MM.1S (cell line): ENCODE measurements around the gene CD52.

Source experiments
- DNase-seq: peaks from one replicate; pipeline ENCODE4 v3.0.0-alpha.2; 2015
- H2AFZ ChIP-seq: fragments of 300-600 bp; sonication (generic); 2 replicates; pipeline ENCODE4 v1.6.0; 2016; ENCODE audit warnings: antibody characterized with exemption, low read length
- H3F3A ChIP-seq: fragments of 300-600 bp; sonication (generic); 2 replicates; pipeline ENCODE4 v1.6.1; 2016; ENCODE audit warnings: mild to moderate bottlenecking, antibody characterized with exemption, low read length, moderate library complexity, mixed read lengths; ENCODE audit not compliant: insufficient read depth
- H3K27ac ChIP-seq: fragments of 300-600 bp; sonication (generic); 2 replicates; pipeline ENCODE4 v1.5.1; 2016; ENCODE audit warnings: mild to moderate bottlenecking, low read length
- H3K27me3 ChIP-seq: fragments of 300-600 bp; sonication (generic); replicated peaks from 2 replicates; pipeline ENCODE4 v1.6.0; 2016; ENCODE audit warnings: low read length; ENCODE audit not compliant: insufficient read depth
- H3K36me3 ChIP-seq: fragments of 300-600 bp; sonication (generic); replicated peaks from 2 replicates; pipeline ENCODE4 v1.6.1; 2016; ENCODE audit warnings: mild to moderate bottlenecking, low read length, mixed read lengths; ENCODE audit not compliant: insufficient read depth
- H3K4me1 ChIP-seq: fragments of 300-600 bp; sonication (generic); 2 replicates; pipeline ENCODE4 v1.6.1; 2016; ENCODE audit warnings: low read length, mixed read lengths
- H3K4me2 ChIP-seq: fragments of 300-600 bp; sonication (generic); 2 replicates; pipeline ENCODE4 v1.6.0; 2016; ENCODE audit warnings: low read depth, low read length
- H3K4me3 ChIP-seq: fragments of 300-600 bp; sonication (generic); 2 replicates; pipeline ENCODE4 v1.5.1; 2016; ENCODE audit warnings: low read length, mixed read lengths
- H3K79me2 ChIP-seq: fragments of 300-600 bp; sonication (generic); 2 replicates; pipeline ENCODE4 v1.6.1; 2016; ENCODE audit warnings: mixed run types, low read length, mixed read lengths
- H3K9ac ChIP-seq: fragments of 300-600 bp; sonication (generic); 2 replicates; pipeline ENCODE4 v1.6.1; 2016; ENCODE audit warnings: low read length, mixed read lengths
- H3K9me2 ChIP-seq: fragments of 300-600 bp; sonication (generic); replicated peaks from 2 replicates; pipeline ENCODE4 v1.6.1; 2016; ENCODE audit warnings: mild to moderate bottlenecking, low read length, mixed read lengths; ENCODE audit not compliant: insufficient read depth
- H3K9me3 ChIP-seq: fragments of 300-600 bp; sonication (generic); replicated peaks from 2 replicates; pipeline ENCODE4 v1.6.1; 2016; ENCODE audit warnings: mild to moderate bottlenecking, low read length, mixed read lengths; ENCODE audit not compliant: insufficient read depth
- H4K20me1 ChIP-seq: fragments of 300-600 bp; sonication (generic); 2 replicates; pipeline ENCODE4 v1.6.1; 2016; ENCODE audit warnings: mild to moderate bottlenecking, low read length, moderate library complexity, mixed read lengths; ENCODE audit not compliant: insufficient read depth
- EZH2 ChIP-seq: fragments of 300-600 bp; sonication (generic); optimal IDR thresholded peaks from 2 replicates; pipeline ENCODE3; 2017; ENCODE audit warnings: low read depth, mild to moderate bottlenecking, antibody characterized with exemption, low read length, mixed read lengths
- EZH2phosphoT487 ChIP-seq: fragments of 300-600 bp; sonication (generic); IDR thresholded peaks from 2 replicates; pipeline ENCODE4 v1.6.1; 2018; ENCODE audit warnings: antibody characterized with exemption, low read length
- TF ChIP-seq, protein P1 (sequence below): fragments of 300-600 bp; sonication (generic); IDR thresholded peaks from 2 replicates; pipeline ENCODE4 v1.5.1; 2016; ENCODE audit warnings: antibody characterized with exemption, low read length, mixed read lengths

The CD52 gene

DNA sequence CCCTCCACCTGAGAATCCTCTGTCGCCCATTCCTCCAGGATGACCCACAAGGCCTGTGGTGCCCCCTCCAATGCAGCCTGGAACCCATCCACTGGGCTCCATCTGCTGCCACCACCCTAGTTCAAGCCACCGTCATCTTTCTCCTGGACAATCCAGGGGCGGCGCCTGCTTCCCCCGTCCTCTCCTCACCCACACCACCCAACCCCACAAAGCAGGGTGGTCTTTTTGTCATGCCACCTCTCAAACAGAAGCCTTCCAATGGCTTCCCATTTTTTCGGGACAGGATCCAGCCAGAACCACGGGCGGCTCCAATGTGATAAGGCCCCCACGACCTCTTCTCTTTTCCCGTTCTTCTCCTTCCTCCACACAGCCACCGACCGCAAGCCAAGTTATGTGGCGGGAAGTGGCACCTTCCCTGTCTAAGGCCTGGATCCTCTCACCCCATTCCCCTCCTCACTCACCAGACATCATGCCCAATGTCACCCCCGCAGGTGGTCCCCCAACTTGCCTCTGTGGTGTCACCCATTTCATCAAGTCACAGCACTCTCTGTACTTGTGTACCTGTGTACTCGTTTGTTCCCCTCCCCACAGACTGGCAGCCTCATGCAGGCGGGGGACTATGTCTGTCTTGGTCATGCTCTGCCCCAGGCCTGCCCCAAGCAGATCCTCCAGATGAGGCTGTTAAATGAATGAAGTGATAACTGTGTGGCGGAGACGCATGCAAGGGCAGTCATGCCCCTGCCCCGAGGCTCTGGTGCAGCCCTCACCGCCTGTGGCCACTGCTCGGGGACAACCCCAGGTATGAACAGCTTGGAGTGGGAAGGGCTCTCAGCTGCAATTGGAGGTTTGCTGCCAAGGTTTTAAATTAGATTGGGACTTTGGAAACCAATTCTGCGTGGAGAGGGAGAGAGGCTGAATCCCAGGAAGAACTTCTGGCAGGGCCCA lies 22.3 kb upstream of the CD52 start:
- Histone ChIP-seq H3K4me2 (no peak overlapping the region), H3K36me3 (no peaks in the 10 kb centered on the region), H3K9me3 (no peaks in the 10 kb centered on the region), H3K9ac (no peak overlapping the region), H4K20me1 (no peaks in the 10 kb centered on the region), H3K4me1 (no peaks in the 10 kb centered on the region), H3K27me3 (no peaks in the 10 kb centered on the region), H3F3A (no peaks in the 10 kb centered on the region), H3K9me2 (no peaks in the 10 kb centered on the region), H3K27ac (no peak overlapping the region), H3K4me3 (no peak overlapping the region), H2AFZ (no peak overlapping the region), H3K79me2 (no peaks in the 10 kb centered on the region)
- no peak for DNase-seq
- TF ChIP-seq, protein P1, sequence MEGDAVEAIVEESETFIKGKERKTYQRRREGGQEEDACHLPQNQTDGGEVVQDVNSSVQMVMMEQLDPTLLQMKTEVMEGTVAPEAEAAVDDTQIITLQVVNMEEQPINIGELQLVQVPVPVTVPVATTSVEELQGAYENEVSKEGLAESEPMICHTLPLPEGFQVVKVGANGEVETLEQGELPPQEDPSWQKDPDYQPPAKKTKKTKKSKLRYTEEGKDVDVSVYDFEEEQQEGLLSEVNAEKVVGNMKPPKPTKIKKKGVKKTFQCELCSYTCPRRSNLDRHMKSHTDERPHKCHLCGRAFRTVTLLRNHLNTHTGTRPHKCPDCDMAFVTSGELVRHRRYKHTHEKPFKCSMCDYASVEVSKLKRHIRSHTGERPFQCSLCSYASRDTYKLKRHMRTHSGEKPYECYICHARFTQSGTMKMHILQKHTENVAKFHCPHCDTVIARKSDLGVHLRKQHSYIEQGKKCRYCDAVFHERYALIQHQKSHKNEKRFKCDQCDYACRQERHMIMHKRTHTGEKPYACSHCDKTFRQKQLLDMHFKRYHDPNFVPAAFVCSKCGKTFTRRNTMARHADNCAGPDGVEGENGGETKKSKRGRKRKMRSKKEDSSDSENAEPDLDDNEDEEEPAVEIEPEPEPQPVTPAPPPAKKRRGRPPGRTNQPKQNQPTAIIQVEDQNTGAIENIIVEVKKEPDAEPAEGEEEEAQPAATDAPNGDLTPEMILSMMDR, result no peak
- TF ChIP-seq EZH2phosphoT487 (no peak), EZH2 (no peak)

DNA sequence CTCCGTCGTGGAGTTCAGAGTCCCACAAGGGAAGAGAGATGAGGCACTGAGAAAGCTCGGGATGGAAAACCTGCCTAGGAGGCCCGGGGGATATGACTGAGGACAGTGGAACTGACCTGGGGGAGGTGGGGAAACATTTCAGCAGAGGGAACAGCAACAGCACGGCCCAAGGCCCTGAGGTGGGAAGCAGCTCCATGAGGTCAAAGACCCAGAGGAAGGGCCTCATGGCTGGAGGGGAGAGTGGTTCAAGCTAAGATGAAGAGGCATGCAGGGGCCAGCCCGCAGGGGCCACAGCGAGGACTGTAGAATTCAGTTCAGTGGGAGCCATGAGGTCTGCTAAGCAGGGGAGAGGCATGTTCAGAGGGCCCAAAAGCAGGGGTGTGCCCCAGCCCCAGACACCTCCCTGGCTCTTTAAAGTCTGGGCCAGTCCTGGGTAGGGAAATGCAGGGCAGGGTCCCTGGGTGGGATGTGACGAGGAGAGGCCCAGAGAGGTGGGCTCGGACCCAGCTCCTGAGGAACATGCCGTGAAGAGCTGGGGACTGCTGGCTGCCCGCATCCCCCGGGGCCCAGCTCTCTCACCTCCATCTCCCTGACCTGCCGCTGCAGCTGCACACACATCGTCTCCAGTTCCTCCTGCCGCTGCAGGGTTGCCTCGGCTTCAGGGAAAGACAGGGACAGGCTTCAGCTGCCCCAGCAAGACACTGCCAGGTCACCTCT lies 21.3 kb upstream of the CD52 start:
- no peaks in the 10 kb centered on the region for H3F3A ChIP-seq
- H3K79me2 ChIP-seq, result no peaks in the 10 kb centered on the region
- no peak for TF ChIP-seq EZH2phosphoT487
- TF ChIP-seq EZH2, result no peak
- TF ChIP-seq, protein P1, result no peak
- H3K4me1 ChIP-seq, result no peaks in the 10 kb centered on the region
- no peak overlapping the region for H3K9ac ChIP-seq
- H3K36me3 ChIP-seq, result no peaks in the 10 kb centered on the region
- no peak overlapping the region for H3K4me2 ChIP-seq
- no peaks in the 10 kb centered on the region for H3K9me2 ChIP-seq
- H3K4me3 ChIP-seq, result no peak overlapping the region
- no peak for DNase-seq
- no peaks in the 10 kb centered on the region for H4K20me1 ChIP-seq
- no peak overlapping the region for H2AFZ ChIP-seq
- no peak overlapping the region for H3K27ac ChIP-seq
- no peaks in the 10 kb centered on the region for H3K9me3 ChIP-seq
- no peaks in the 10 kb centered on the region for H3K27me3 ChIP-seq

DNA sequence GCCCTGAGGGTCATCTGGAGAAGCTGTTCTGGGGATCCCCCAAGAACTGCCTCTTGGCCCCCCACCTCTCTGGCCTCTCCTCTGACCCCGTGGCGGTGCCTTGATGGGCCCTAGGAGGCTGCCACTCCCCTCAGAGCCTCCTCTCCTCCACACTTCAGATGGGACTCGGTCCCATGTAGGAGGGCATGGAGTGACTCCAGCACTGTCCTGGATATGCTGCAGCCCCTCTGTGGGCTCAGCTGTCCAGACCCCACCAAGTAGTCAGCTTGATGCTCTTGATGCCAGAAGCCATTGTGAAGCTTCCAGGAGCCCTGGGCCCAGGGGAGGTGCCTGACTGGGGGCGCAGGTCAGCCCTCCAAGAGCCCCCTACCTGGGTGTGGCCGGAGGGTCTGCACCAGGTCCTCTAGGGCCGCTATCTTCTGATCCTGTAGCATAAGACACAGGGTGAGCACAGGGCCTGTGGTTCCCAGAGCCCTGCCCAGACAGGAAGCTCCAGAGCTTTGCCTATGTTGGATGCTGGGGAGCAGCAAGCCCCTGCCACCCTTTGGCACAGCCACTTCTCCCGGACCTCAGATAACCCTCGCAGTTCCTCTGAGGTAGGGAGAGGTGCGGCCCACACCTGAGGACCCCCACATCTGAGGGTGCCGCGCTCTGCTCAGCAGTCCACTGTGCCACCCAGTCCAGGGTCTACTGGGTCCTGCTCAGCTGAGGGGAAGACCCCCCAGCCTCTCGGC lies 20.5 kb upstream of the CD52 start:
- no peaks in the 10 kb centered on the region for H3F3A ChIP-seq
- H3K9ac ChIP-seq, result no peak overlapping the region
- H2AFZ ChIP-seq, result no peak overlapping the region
- DNase-seq, result no peak
- H3K9me2 ChIP-seq, result no peaks in the 10 kb centered on the region
- H3K4me1 ChIP-seq, result no peaks in the 10 kb centered on the region
- H4K20me1 ChIP-seq, result no peaks in the 10 kb centered on the region
- H3K4me3 ChIP-seq, result no peak overlapping the region
- no peaks in the 10 kb centered on the region for H3K27me3 ChIP-seq
- no peaks in the 10 kb centered on the region for H3K36me3 ChIP-seq
- H3K4me2 ChIP-seq, result no peak overlapping the region
- H3K27ac ChIP-seq, result no peak overlapping the region
- TF ChIP-seq EZH2 (no peak), EZH2phosphoT487 (no peak)
- TF ChIP-seq, protein P1, result no peak
- no peaks in the 10 kb centered on the region for H3K79me2 ChIP-seq
- H3K9me3 ChIP-seq, result no peaks in the 10 kb centered on the region
